ENCODE measurements around the gene ADPRH. TPM values are rescaled to one million over a fixed set of nuclear protein-coding genes. Genes with fewer than 3 reads are reported as not detected.

The ADPRH gene
- polyA plus RNA-seq, 3 donors = 10.6 to 37.8 (median 31.5) TPM

DNA sequence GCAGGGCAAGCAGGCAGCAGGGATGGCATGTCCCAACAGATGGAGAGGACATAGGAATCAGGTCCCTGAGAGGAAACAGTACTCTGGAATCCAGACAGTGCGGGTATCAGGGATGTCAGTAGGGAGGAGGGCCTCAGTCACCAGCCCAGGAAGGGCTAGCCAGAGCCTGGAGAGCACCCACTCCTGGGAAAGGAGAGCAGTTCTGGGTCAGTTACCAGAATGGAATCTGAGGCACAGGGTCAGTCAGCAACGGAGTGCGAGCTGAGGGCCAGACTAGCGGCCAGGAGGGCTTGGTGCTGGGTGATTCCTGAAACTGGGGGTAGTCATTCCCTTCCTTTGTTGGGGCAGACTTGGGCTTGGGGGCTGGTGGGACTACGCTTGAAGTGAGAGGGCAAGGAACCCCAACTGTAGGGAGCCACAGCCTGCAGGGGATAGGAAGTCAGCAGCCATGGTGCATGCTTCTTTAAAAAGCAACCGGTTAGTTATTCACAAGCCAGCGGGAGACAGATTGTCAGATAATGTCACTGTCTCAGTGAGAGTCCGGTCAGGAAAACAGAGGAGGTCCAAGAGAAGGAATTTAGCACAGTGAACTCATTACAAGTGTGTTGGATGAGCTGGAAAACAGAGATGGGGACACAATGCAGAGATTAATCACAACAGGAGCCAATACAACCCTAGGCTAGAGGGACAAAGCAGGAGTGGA is 46.3 kb downstream of the ADPRH start:
- no peak for DNase-seq
- Histone ChIP-seq H3K4me2 (replicated peaks; ENCODE audit: extremely low read depth, low read length, poor library complexity, severe bottlenecking) (no peak overlapping the region), H3K79me2 (ENCODE audit: insufficient read depth, low read length) (no peaks in the 10 kb centered on the region), H3K9me3 (replicated peaks in 1 of 2; ENCODE audit: control insufficient read depth in 1 of 2, insufficient read depth in 1 of 2, low read length in 2 of 2) (no peaks in the 10 kb centered on the region), H4K20me1 (ENCODE audit: insufficient read depth, low read length) (no peaks in the 10 kb centered on the region), H3K27me3 (ENCODE audit: control insufficient read depth in 2 of 2, insufficient read depth in 2 of 2, low read length in 2 of 2) (no peaks in the 10 kb centered on the region), H3K27ac (ENCODE audit: low read depth in 1 of 2, low read length in 2 of 2) (peak overlapping the region in 1 of 2 donors; percentile 93), H3K36me3 (replicated peaks in 1 of 2; ENCODE audit: control insufficient read depth in 1 of 2, insufficient read depth in 2 of 2, low read length in 2 of 2) (no peaks in the 10 kb centered on the region), H3K4me3 (replicated peaks in 1 of 3; ENCODE audit: low read depth in 2 of 3, low read length in 3 of 3) (no peak overlapping the region), H3K4me1 (ENCODE audit: control insufficient read depth in 1 of 2, insufficient read depth in 2 of 2, low read length in 2 of 2) (peaks cover 56 to 60% of the 10 kb centered on the region in 2 donors), H3K9ac (ENCODE audit: insufficient read depth, low read length, poor library complexity, severe bottlenecking) (no peak overlapping the region), H2AFZ (ENCODE audit: insufficient read depth, low read depth, low read length, poor library complexity, severe bottlenecking) (no peak overlapping the region)
- Mint-ChIP-seq H3K4me1 (peaks cover 60% of the 10 kb centered on the region), H3K27me3 (ENCODE audit: low read depth in 3 of 3) (peaks cover 0 to 6% (median 0%) of the 10 kb centered on the region in 3 donors), H3K4me3 (peak overlapping the region in 1 of 2 donors; percentile 5), H3K9me3 (peaks cover 0 to 8% (median 0%) of the 10 kb centered on the region in 7 donors), H3K27ac (peak overlapping the region in 2 of 7 donors; percentile 17 to 61), H3K36me3 (peaks cover 0 to 5% of the 10 kb centered on the region in 2 donors)
- WGBS (ENCODE audit: insufficient coverage) = 98% methylated on average over 8 of the region's 8 CpGs
- intact Hi-C loops (cut with micrococcal nuclease) = no loop called here
- TF ChIP-seq, protein P1, sequence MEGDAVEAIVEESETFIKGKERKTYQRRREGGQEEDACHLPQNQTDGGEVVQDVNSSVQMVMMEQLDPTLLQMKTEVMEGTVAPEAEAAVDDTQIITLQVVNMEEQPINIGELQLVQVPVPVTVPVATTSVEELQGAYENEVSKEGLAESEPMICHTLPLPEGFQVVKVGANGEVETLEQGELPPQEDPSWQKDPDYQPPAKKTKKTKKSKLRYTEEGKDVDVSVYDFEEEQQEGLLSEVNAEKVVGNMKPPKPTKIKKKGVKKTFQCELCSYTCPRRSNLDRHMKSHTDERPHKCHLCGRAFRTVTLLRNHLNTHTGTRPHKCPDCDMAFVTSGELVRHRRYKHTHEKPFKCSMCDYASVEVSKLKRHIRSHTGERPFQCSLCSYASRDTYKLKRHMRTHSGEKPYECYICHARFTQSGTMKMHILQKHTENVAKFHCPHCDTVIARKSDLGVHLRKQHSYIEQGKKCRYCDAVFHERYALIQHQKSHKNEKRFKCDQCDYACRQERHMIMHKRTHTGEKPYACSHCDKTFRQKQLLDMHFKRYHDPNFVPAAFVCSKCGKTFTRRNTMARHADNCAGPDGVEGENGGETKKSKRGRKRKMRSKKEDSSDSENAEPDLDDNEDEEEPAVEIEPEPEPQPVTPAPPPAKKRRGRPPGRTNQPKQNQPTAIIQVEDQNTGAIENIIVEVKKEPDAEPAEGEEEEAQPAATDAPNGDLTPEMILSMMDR (IDR thresholded peaks at IDR 0.05) = no peak

DNA sequence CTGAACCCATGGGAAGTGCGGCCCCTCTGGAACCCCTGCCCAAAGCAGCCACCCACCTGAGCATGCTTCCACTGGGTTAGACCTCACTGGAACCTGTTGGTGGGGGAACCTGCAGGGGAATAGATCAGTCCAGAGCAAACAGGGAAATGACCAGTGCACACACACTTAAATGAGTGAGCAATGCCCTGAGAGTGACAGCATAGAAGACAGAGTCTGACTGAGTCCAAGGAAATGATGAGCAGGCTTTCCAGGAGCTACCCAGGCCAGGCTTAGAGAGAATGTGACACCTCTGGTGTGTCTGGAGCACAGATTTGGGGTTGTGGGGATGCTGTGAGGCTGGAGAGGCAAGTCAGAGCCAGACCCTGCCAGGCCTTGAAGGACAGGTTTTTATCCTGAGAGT is 46.9 kb downstream of the ADPRH start:
- peaks cover 66% of the 10 kb centered on the region for H3K4me1 Mint-ChIP-seq
- Histone ChIP-seq H3K79me2 (ENCODE audit: insufficient read depth, low read length) (no peaks in the 10 kb centered on the region), H4K20me1 (ENCODE audit: insufficient read depth, low read length) (no peaks in the 10 kb centered on the region), H3K9ac (ENCODE audit: insufficient read depth, low read length, poor library complexity, severe bottlenecking) (no peak overlapping the region), H3K36me3 (replicated peaks in 1 of 2; ENCODE audit: control insufficient read depth in 1 of 2, insufficient read depth in 2 of 2, low read length in 2 of 2) (no peaks in the 10 kb centered on the region), H3K4me2 (replicated peaks; ENCODE audit: extremely low read depth, low read length, poor library complexity, severe bottlenecking) (no peak overlapping the region), H3K27me3 (ENCODE audit: control insufficient read depth in 2 of 2, insufficient read depth in 2 of 2, low read length in 2 of 2) (no peaks in the 10 kb centered on the region), H3K9me3 (replicated peaks in 1 of 2; ENCODE audit: control insufficient read depth in 1 of 2, insufficient read depth in 1 of 2, low read length in 2 of 2) (no peaks in the 10 kb centered on the region), H3K4me3 (replicated peaks in 1 of 3; ENCODE audit: low read depth in 2 of 3, low read length in 3 of 3) (no peak overlapping the region), H3K27ac (ENCODE audit: low read depth in 1 of 2, low read length in 2 of 2) (peak overlapping the region in 1 of 2 donors; percentile 93), H2AFZ (ENCODE audit: insufficient read depth, low read depth, low read length, poor library complexity, severe bottlenecking) (no peak overlapping the region), H3K4me1 (ENCODE audit: control insufficient read depth in 1 of 2, insufficient read depth in 2 of 2, low read length in 2 of 2) (peaks cover 62 to 66% of the 10 kb centered on the region in 2 donors)
- no peak overlapping the region for H3K4me3 Mint-ChIP-seq
- intact Hi-C loops (cut with micrococcal nuclease) = no loop called here
- H3K9me3 Mint-ChIP-seq = peaks cover 0 to 8% (median 0%) of the 10 kb centered on the region in 7 donors
- peaks cover 0 to 6% (median 0%) of the 10 kb centered on the region in 3 donors for H3K27me3 Mint-ChIP-seq (ENCODE audit: low read depth in 3 of 3)
- H3K36me3 Mint-ChIP-seq = peaks cover 0 to 8% of the 10 kb centered on the region in 2 donors
- peak overlapping the region in 6 of 7 donors; percentile 61 to 100 (median 75) for H3K27ac Mint-ChIP-seq
- peak in 2 of 3 donors; percentile 42 to 50 for DNase-seq
- 100% methylated on average over 1 of the region's 1 CpG for WGBS (ENCODE audit: insufficient coverage)
- TF ChIP-seq, protein P1 (IDR thresholded peaks at IDR 0.05) = no peak

Measured in CD14-positive monocyte (primary cell).